HL-60 (cell line): Measurements from ENCODE around the gene NCOR1.

ENCODE experiments used
- DNase-seq, 2 experiments: peaks; one replicate each; pipeline ENCODE4 v3.0.0-alpha.2; 2010 to 2020; ENCODE audit warnings: low read depth in 1 of 2, low spot score in 1 of 2
- H3K27ac ChIP-seq: fragments of 250-450 bp; sonication (Bioruptor Pico); replicated peaks from 2 replicates; pipeline ENCODE4 v1.5.1; 2020; ENCODE audit warnings: mild to moderate bottlenecking, moderate library complexity
- H3K27me3 ChIP-seq: fragments of 250-450 bp; sonication (Bioruptor Pico); 2 replicates; pipeline ENCODE4 v1.5.1; 2021; ENCODE audit warnings: mild to moderate bottlenecking, moderate library complexity; ENCODE audit not compliant: insufficient read depth, poor library complexity, severe bottlenecking
- H3K4me3 ChIP-seq: replicated peaks from 2 replicates; pipeline ENCODE4 v1.5.1; 2011; ENCODE audit warnings: mild to moderate bottlenecking, control low read depth, low read length; ENCODE audit not compliant: insufficient read depth
- CTCF ChIP-seq: IDR thresholded peaks from one replicate; pipeline ENCODE4 v1.5.1; 2011; ENCODE audit warnings: low read length, control low read depth, inconsistent platforms; ENCODE audit not compliant: insufficient read depth
- GABPA ChIP-seq: IDR thresholded peaks from 2 replicates; pipeline ENCODE4 v1.6.1; 2012; ENCODE audit warnings: low read depth
- POLR2AphosphoS5 ChIP-seq: IDR thresholded peaks from 2 replicates; pipeline ENCODE4 v1.6.1; 2012; ENCODE audit warnings: low read depth
- SPI1 ChIP-seq: IDR thresholded peaks from 2 replicates; pipeline ENCODE4 v1.6.1; 2012; ENCODE audit warnings: low read depth, mild to moderate bottlenecking, borderline replicate concordance
- TF ChIP-seq, protein P1 (sequence below): IDR thresholded peaks from 2 replicates; pipeline ENCODE4 v1.6.1; 2012; ENCODE audit warnings: low read depth; ENCODE audit not compliant: insufficient replicate concordance

NCOR1 gene

GRCh38 chr17:16104189-16104588 lies 111.1 kb downstream of the NCOR1 start:
- Histone ChIP-seq H3K27me3 (no peaks in the 10 kb centered on the region), H3K27ac (no peak overlapping the region), H3K4me3 (no peak overlapping the region)
- DNase-seq = no peak
- TF ChIP-seq GABPA (no peak), SPI1 (no peak), CTCF (no peak), POLR2AphosphoS5 (no peak)
- TF ChIP-seq, protein P1, sequence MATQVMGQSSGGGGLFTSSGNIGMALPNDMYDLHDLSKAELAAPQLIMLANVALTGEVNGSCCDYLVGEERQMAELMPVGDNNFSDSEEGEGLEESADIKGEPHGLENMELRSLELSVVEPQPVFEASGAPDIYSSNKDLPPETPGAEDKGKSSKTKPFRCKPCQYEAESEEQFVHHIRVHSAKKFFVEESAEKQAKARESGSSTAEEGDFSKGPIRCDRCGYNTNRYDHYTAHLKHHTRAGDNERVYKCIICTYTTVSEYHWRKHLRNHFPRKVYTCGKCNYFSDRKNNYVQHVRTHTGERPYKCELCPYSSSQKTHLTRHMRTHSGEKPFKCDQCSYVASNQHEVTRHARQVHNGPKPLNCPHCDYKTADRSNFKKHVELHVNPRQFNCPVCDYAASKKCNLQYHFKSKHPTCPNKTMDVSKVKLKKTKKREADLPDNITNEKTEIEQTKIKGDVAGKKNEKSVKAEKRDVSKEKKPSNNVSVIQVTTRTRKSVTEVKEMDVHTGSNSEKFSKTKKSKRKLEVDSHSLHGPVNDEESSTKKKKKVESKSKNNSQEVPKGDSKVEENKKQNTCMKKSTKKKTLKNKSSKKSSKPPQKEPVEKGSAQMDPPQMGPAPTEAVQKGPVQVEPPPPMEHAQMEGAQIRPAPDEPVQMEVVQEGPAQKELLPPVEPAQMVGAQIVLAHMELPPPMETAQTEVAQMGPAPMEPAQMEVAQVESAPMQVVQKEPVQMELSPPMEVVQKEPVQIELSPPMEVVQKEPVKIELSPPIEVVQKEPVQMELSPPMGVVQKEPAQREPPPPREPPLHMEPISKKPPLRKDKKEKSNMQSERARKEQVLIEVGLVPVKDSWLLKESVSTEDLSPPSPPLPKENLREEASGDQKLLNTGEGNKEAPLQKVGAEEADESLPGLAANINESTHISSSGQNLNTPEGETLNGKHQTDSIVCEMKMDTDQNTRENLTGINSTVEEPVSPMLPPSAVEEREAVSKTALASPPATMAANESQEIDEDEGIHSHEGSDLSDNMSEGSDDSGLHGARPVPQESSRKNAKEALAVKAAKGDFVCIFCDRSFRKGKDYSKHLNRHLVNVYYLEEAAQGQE = no peak

GRCh38 chr17:16101440-16101839 lies 113.9 kb downstream of the NCOR1 start:
- Histone ChIP-seq H3K27me3 (no peaks in the 10 kb centered on the region), H3K27ac (no peak overlapping the region), H3K4me3 (no peak overlapping the region)
- TF ChIP-seq, protein P1 = no peak
- TF ChIP-seq SPI1 (no peak), CTCF (no peak), GABPA (no peak)
- DNase-seq = no peak

DNA sequence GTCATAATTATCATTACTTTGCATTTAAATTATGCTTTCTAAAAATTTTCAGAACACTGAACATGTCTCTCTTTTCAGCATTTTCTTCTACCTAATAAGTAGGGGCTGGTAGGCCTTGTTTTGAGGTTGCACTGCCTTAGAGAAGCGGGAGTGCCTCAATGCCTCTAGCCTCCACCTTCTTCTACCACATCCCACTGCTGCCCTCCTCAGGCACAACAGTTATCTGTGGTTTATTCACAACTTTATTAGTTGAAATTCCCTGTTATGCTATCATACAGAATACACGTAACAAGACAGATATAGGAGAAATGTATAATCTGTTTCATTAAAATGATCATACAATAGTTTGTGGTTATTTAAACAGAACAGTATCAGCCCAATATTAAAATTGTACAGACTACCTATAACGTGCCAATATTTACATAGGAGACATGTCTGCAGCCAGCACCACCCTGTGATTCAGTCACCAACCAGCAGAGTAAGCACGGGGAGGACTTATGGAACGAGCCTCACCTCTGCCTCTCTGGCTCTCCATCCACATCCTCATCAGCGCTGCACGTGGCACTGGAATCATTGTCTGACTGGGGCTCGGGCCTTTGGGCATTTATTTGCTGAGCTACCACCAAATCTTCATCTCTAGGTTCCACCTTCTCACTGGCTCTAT lies 114.5 kb downstream of the NCOR1 start:
- no peak for TF ChIP-seq POLR2AphosphoS5
- no peak for TF ChIP-seq GABPA
- TF ChIP-seq CTCF = no peak
- TF ChIP-seq, protein P1 = no peak
- no peak for TF ChIP-seq SPI1
- no peak overlapping the region for H3K4me3 ChIP-seq
- no peak overlapping the region for H3K27ac ChIP-seq
- no peaks in the 10 kb centered on the region for H3K27me3 ChIP-seq
- DNase-seq = no peak
